Upper lobe of right lung (tissue), 1 donor: ENCODE measurements around the gene FRMD6. TPM values are rescaled to one million over a fixed set of nuclear protein-coding genes. Genes with fewer than 3 reads are reported as not detected.

ENCODE experiments used
- ATAC-seq: fragments of 200-7000 bp; cut with Tn5 transposase; one replicate; pipeline ENCODE4 v1.9.1; 2020; ENCODE audit warnings: mild to moderate bottlenecking, moderate library complexity
- DNase-seq: peaks from one replicate; pipeline ENCODE4 v3.0.0-alpha.2; 2020
- H3K27ac ChIP-seq: fragments of 200-600 bp; one replicate; pipeline ENCODE4 v1.8.0; 2022
- H3K27me3 ChIP-seq: fragments of 200-600 bp; one replicate; pipeline ENCODE4 v1.8.0; 2022; ENCODE audit warnings: mild to moderate bottlenecking
- H3K36me3 ChIP-seq: fragments of 200-600 bp; one replicate; pipeline ENCODE4 v1.8.0; 2022
- H3K4me1 ChIP-seq: fragments of 200-600 bp; one replicate; pipeline ENCODE4 v1.8.0; 2022
- H3K4me3 ChIP-seq: fragments of 200-600 bp; one replicate; pipeline ENCODE4 v1.8.0; 2022; ENCODE audit warnings: mild to moderate bottlenecking
- H3K9me3 ChIP-seq: fragments of 200-600 bp; one replicate; pipeline ENCODE4 v1.8.0; 2022
- intact Hi-C: fragments of 100-400 bp; cut with DNase I; formaldehyde crosslinking; loops from one replicate; pipeline ENCODE4 v1.11.0; 2022
- total RNA-seq: library from RNA; stranded (reverse); fragmentation: NEBNext Ultra II Directional; extraction: Animal tissue kit (Norgen Biotek cat#: 25700); gene quantifications from one replicate; pipeline ENCODE4 v1.2.1, GENCODE V29; 2021
- TF ChIP-seq, protein P1 (sequence below): fragments of 200-600 bp; IDR thresholded peaks from one replicate; pipeline ENCODE4 v1.8.0; 2022; ENCODE audit warnings: antibody characterized with exemption
- donor health status: DM: no; HTN: yes; CAD: no; lungs with severe emphysema.

FRMD6 gene
- total RNA-seq, 1 donor from 2014 or later, result 13.2 TPM

DNA sequence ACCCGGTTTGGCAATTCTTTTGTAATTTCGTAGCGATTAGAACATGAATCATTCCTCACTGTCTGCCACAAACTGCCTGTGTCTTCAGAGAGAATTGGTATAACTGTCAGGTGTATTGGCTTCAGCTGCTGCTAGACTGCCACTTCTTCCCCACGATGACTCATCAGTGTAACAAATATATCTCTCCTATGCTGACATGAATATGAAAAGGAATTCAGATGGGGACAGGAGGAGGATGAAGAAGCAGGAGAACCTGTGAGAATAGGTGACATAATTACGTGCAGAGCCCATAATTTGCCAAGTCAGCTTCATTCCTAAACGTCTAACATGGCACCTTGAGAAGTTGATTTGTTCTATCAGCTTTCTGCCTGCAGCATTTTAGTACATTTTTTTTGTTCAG is 64.9 kb downstream of the FRMD6 start:
- no peak for ATAC-seq
- Histone ChIP-seq H3K9me3 (no peaks in the 10 kb centered on the region), H3K4me1 (no peaks in the 10 kb centered on the region), H3K27ac (no peak overlapping the region), H3K27me3 (no peaks in the 10 kb centered on the region), H3K36me3 (peaks cover 32% of the 10 kb centered on the region), H3K4me3 (no peak overlapping the region)
- TF ChIP-seq, protein P1, sequence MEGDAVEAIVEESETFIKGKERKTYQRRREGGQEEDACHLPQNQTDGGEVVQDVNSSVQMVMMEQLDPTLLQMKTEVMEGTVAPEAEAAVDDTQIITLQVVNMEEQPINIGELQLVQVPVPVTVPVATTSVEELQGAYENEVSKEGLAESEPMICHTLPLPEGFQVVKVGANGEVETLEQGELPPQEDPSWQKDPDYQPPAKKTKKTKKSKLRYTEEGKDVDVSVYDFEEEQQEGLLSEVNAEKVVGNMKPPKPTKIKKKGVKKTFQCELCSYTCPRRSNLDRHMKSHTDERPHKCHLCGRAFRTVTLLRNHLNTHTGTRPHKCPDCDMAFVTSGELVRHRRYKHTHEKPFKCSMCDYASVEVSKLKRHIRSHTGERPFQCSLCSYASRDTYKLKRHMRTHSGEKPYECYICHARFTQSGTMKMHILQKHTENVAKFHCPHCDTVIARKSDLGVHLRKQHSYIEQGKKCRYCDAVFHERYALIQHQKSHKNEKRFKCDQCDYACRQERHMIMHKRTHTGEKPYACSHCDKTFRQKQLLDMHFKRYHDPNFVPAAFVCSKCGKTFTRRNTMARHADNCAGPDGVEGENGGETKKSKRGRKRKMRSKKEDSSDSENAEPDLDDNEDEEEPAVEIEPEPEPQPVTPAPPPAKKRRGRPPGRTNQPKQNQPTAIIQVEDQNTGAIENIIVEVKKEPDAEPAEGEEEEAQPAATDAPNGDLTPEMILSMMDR, result no peak
- no peak for DNase-seq
- intact Hi-C loops, result no loop called here

GRCh38 chr14:51717766-51718165 is 66.1 kb downstream of the FRMD6 start:
- H3K9me3 ChIP-seq, result no peaks in the 10 kb centered on the region
- no peak overlapping the region for H3K27ac ChIP-seq
- no peak for ATAC-seq
- H3K36me3 ChIP-seq, result peaks cover 42% of the 10 kb centered on the region
- H3K27me3 ChIP-seq, result no peaks in the 10 kb centered on the region
- intact Hi-C loops, result no loop called here
- H3K4me1 ChIP-seq, result no peaks in the 10 kb centered on the region
- no peak for DNase-seq
- no peak overlapping the region for H3K4me3 ChIP-seq
- TF ChIP-seq, protein P1, result no peak

- TF ChIP-seq, protein P1, result no peak
- DNase-seq, result no peak
- peaks cover 47% of the 10 kb centered on the region for H3K36me3 ChIP-seq
These were observed 68.2 kb downstream of the FRMD6 start for GRCh38 chr14:51719955-51720354.

GRCh38 chr14:51723990-51724389 is 72.3 kb downstream of the FRMD6 start:
- DNase-seq (no peak), ATAC-seq (no peak)
- Histone ChIP-seq H3K4me3 (no peak overlapping the region), H3K27me3 (no peaks in the 10 kb centered on the region), H3K9me3 (no peaks in the 10 kb centered on the region), H3K27ac (no peak overlapping the region), H3K36me3 (peaks cover 48% of the 10 kb centered on the region), H3K4me1 (no peaks in the 10 kb centered on the region)
- intact Hi-C loops, result no loop called here
- TF ChIP-seq, protein P1, result no peak

More at GRCh38 chr14:51719955-51720354, 68.2 kb downstream of the FRMD6 start:
- no peaks in the 10 kb centered on the region for H3K4me1 ChIP-seq
- ATAC-seq, result no peak
- H3K4me3 ChIP-seq, result no peak overlapping the region
- H3K27ac ChIP-seq, result no peak overlapping the region
- no peaks in the 10 kb centered on the region for H3K27me3 ChIP-seq
- intact Hi-C loops, result no loop called here
- H3K9me3 ChIP-seq, result no peaks in the 10 kb centered on the region

- H3K4me1 ChIP-seq, result no peaks in the 10 kb centered on the region
- ATAC-seq (no peak), DNase-seq (no peak)
- peaks cover 47% of the 10 kb centered on the region for H3K36me3 ChIP-seq
- TF ChIP-seq, protein P1, result no peak
- H3K9me3 ChIP-seq, result no peaks in the 10 kb centered on the region
- H3K4me3 ChIP-seq, result no peak overlapping the region
- H3K27me3 ChIP-seq, result no peaks in the 10 kb centered on the region
- intact Hi-C loops, result no loop called here
- no peak overlapping the region for H3K27ac ChIP-seq
These were observed 72.9 kb downstream of the FRMD6 start for GRCh38 chr14:51724650-51725049.

DNA sequence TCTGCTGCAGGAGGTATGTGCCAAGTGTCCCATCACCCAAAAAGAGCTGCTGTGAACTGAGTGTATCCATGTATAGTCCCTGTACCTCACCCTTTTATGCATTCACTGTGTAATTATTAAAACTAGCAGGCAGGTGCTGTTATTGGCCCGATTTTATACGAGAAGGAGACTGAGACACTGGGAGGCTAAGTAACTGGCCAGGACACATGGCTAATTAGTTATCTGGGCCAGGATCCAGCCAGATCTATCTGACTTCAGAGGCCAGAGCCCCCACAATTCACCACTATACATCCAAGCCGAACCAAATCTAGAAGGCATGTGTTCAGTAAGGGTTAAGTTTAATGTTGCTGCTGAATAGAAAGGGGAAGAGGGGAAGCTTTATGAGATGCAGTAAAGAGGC is 73.4 kb downstream of the FRMD6 start:
- H3K4me1 ChIP-seq, result no peaks in the 10 kb centered on the region
- peaks cover 44% of the 10 kb centered on the region for H3K36me3 ChIP-seq
- no peak overlapping the region for H3K4me3 ChIP-seq
- TF ChIP-seq, protein P1, result no peak
- DNase-seq (no peak), ATAC-seq (no peak)
- intact Hi-C loops, result no loop called here
- H3K27ac ChIP-seq, result no peak overlapping the region
- no peaks in the 10 kb centered on the region for H3K27me3 ChIP-seq
- H3K9me3 ChIP-seq, result no peaks in the 10 kb centered on the region
